GM19397 (cell line): Measurements from ENCODE around the gene TAAR9.

Experiments used
- ATAC-seq: cut with Tn5 transposase; IDR thresholded peaks from one replicate; pipeline ENCODE4 v1.9.1; 2021; ENCODE audit warnings: mild to moderate bottlenecking, moderate library complexity; ENCODE audit not compliant: unreplicated experiment

The TAAR9 gene

GRCh38 chr6:132537977-132538376, at the start of gene TAAR9:
Gene TAAR9 (plus strand): TSS chr6:132538277. CDS start chr6:132538290, 13 bp downstream.
- no peak for ATAC-seq

- ATAC-seq = no peak
Observed at GRCh38 chr6:132489376-132489775, 48.7 kb upstream of the TAAR9 start.

- peak; percentile 36 for ATAC-seq
Observed at GRCh38 chr6:132490024-132490423, 48.1 kb upstream of the TAAR9 start.

- ATAC-seq = no peak
Observed at GRCh38 chr6:132490478-132491204, 47.4 kb upstream of the TAAR9 start.

- ATAC-seq = no peak
Observed at GRCh38 chr6:132491303-132491702, 46.8 kb upstream of the TAAR9 start.

- no peak for ATAC-seq
Observed at GRCh38 chr6:132491881-132492280, 46.2 kb upstream of the TAAR9 start.

- peak; percentile 21 for ATAC-seq
Observed at GRCh38 chr6:132494954-132495353, 43.1 kb upstream of the TAAR9 start.

- ATAC-seq = peak; percentile 32
Observed at GRCh38 chr6:132495604-132496079, 42.4 kb upstream of the TAAR9 start.

- ATAC-seq = no peak
Observed at GRCh38 chr6:132496519-132497180, 41.4 kb upstream of the TAAR9 start.

- peak; percentile 41 for ATAC-seq
Observed at GRCh38 chr6:132498638-132499037, 39.4 kb upstream of the TAAR9 start.

GRCh38 chr6:132499757-132500156, 38.3 kb upstream of the TAAR9 start:
- no peak for ATAC-seq

GRCh38 chr6:132504757-132505156, 33.3 kb upstream of the TAAR9 start:
- ATAC-seq = no peak

GRCh38 chr6:132505158-132505557, 32.9 kb upstream of the TAAR9 start:
- ATAC-seq = no peak

- ATAC-seq = no peak
Observed at GRCh38 chr6:132506461-132506860, 31.6 kb upstream of the TAAR9 start.

- ATAC-seq = no peak
Observed at GRCh38 chr6:132506869-132507808, 30.9 kb upstream of the TAAR9 start.

- no peak for ATAC-seq
Observed at GRCh38 chr6:132511210-132511830, 26.8 kb upstream of the TAAR9 start.

- no peak for ATAC-seq
Observed at GRCh38 chr6:132511831-132512220, 26.3 kb upstream of the TAAR9 start.

GRCh38 chr6:132512342-132512637, 25.8 kb upstream of the TAAR9 start:
- no peak for ATAC-seq

GRCh38 chr6:132512638-132513632, 25.1 kb upstream of the TAAR9 start, which contains the start of gene STX7:
Gene STX7 (minus strand): TSS chr6:132513116. CDS start chr6:132503530, 9,586 bp downstream.
- ATAC-seq = peak; percentile 93
